ENCODE data around the gene BRD8.

BRD8 gene

DNA sequence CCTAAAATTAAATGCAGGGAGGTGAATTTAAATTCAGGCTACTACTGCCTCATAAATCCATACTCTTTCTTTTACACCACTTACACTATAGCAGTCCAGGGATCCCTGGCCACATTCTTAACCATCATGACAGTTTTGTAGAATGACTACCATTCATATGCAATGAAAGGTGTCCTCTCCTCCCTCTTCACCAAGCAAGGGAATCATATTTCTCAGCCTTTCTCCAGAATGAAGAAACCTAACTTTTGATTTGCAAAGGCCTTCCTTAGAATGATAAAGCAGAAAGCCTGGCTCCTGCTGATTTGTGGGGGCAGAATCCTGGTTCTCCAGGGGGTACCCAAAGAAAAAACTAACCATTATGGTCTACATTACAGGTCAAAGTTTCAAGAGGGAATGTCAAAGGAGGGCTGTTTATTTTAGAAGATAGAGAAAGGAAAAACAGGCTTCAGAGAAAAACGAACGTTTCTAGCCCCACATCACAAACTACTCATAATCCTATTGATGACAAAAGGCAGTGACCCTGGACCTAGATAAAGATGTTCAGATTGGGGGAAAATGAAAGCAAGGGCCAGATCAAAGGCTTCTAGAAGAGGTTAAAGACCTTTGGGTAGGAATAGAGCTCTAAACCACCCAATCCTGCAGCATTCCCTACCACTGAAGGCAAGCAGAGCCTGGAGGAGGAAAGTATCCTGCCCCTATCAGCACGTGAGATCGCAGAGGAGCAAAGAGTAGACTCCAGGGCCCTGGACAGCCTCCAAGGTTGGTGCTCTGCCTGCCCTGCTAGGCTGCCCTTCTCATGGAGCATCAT, 83.1 kb downstream of the BRD8 start:
- DNase-seq: no peak

DNA sequence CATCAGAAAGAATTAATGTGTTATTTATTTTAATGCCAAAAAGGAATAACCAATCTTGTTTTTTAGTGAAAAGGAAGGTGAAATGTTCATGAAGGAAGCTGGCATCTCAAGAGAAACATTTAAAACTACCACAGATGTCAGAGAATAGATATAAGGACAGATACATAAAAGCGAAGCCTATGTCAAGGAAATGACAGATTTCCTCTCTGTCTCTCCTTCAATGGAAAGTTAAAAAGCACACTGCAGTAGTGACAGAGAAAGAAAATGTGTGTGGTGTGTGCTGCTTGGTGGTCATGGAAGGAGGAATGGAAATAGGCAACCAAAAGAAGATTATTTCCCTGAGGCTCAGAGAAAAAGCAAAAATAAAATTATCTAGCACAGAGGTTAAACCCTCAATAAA, 85.4 kb downstream of the BRD8 start:
- no peak for DNase-seq

DNA sequence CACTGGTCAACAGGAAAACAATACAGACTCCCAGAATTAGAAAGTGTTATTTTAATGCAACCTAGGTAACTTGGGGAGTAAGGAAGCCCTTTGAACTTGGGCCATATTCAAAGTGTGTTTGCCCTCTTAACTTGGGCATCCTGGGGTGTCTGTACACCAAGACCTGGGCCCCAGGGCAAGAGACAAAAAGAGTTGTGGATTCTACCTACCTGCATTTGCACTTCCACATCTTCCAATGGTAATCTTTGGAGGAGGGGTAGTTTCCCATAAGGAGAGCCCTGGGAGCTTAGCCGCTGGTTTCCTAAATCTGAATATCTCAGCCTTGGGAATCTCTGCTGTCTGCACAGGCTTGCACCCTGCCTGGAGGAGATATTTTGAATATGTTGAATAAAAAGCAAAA, 86.1 kb downstream of the BRD8 start:
- no peak for DNase-seq

DNA sequence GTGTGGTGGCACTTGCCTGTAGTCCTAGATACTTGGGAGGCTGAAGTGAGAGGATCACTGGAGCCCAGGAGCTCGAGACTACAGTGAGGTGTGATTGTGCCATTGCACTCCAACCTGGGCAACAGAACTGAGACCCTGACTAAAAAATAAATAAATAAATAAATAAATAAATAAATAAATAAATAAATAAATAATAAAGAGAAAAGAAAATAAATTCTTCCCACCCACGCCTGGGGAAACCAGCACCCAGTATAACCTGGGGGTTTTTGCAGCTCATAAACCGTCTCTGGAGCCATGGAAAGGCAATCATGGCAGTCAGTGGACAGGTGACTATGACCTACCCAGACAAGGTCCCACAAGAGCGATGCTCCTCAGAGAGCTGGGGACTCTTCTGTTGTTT, 86.7 kb downstream of the BRD8 start:
- no peak for DNase-seq

Measured in fibroblast of skin of right quadriceps (primary cell).